ENCODE results near the gene CPA1. TPM values are rescaled to one million over a fixed set of nuclear protein-coding genes. Genes with fewer than 3 reads are reported as not detected.

Gene CPA1
- total and polyA plus RNA-seq, 10 of the 15 experiments (the other 5 are each of a cell fraction or from before 2014, with no cell fraction given), result 8.0 TPM; not detected in 9

GRCh38 chr7:130385600-130386066 lies 5.3 kb downstream of the CPA1 start (continued):
- TF ChIP-seq SREBF1 (IDR thresholded peaks at IDR 0.05; ENCODE audit: low read length), result no peak
- no peak for TF ChIP-seq MEF2B (IDR thresholded peaks at IDR 0.05; ENCODE audit: partially characterized antibody, poor library complexity, severe bottlenecking)
- no peak for TF ChIP-seq KDM1A (IDR thresholded peaks at IDR 0.05; ENCODE audit: borderline replicate concordance)
- TF ChIP-seq ZZZ3 (IDR thresholded peaks at IDR 0.05; ENCODE audit: control insufficient read depth, insufficient read length, low read depth), result no peak
- no peak for TF ChIP-seq TCF12 (IDR thresholded peaks at IDR 0.05; ENCODE audit: low read depth, low read length)
- no peak for TF ChIP-seq JUNB (IDR thresholded peaks at IDR 0.05)

GRCh38 chr7:130386876-130387275 lies 6.6 kb downstream of the CPA1 start:
- Histone ChIP-seq H3K9ac (ENCODE audit: control insufficient read depth, insufficient read depth, low read length) (no peak overlapping the region), H3K4me1 (ENCODE audit: control insufficient read depth, insufficient read depth, low read length) (no peaks in the 10 kb centered on the region), H4K20me1 (ENCODE audit: control insufficient read depth, insufficient read depth) (no peaks in the 10 kb centered on the region), H3K79me2 (ENCODE audit: control insufficient read depth, insufficient read depth, low read length) (no peaks in the 10 kb centered on the region), H2AFZ (ENCODE audit: control insufficient read depth, low read depth, low read length) (no peak overlapping the region), H3K36me3 (ENCODE audit: control insufficient read depth in 2 of 2, insufficient read depth in 2 of 2, low read length in 1 of 2) (no peaks in the 10 kb centered on the region), H3K4me3 (no peak overlapping the region), H3K27me3 (replicated peaks in 1 of 2; ENCODE audit: control insufficient read depth in 2 of 2, insufficient read depth in 2 of 2, low read length in 1 of 2) (no peaks in the 10 kb centered on the region), H3K4me2 (ENCODE audit: control insufficient read depth, insufficient read depth) (no peak overlapping the region), H3K27ac (ENCODE audit: control insufficient read depth, insufficient read depth) (no peak overlapping the region), H3K9me3 (replicated peaks; ENCODE audit: control insufficient read depth, insufficient read depth, low read length) (no peaks in the 10 kb centered on the region; the same call in 2 of the 3 replicates)
- FAIRE-seq, result no peak
- ChIA-PET RAD21 (ENCODE audit: unreplicated experiment) (no interaction called here), POLR2A (no interaction called here), CTCF (no interaction called here), SMC1A (ENCODE audit: uncharacterized antibody, unreplicated experiment) (no interaction called here)
- in situ Hi-C loops (cut with MboI), result no loop called here
- TF ChIP-seq POLR2AphosphoS5 (IDR thresholded peaks at IDR 0.05; ENCODE audit: low read length) (no peak), CHD1 (IDR thresholded peaks at IDR 0.05; ENCODE audit: low read depth, low read length) (no peak), HSF1 (IDR thresholded peaks at IDR 0.05; ENCODE audit: low read depth, low read length) (no peak), ZNF384 (IDR thresholded peaks at IDR 0.05; ENCODE audit: borderline replicate concordance, low read depth, low read length) (no peak), PML (IDR thresholded peaks at IDR 0.05; ENCODE audit: low read length) (no peak), SUZ12 (IDR thresholded peaks at IDR 0.05; ENCODE audit: unreplicated experiment) (no peak), MYC (IDR thresholded peaks at IDR 0.05; ENCODE audit: insufficient read depth, insufficient read length, insufficient replicate concordance, low read length, severe bottlenecking) (no peak)
- no peak for ATAC-seq
- intact Hi-C loops (cut with micrococcal nuclease; ENCODE audit: unreplicated experiment), result no loop called here
- no TSS peak for BruUV-seq (replicated peaks)
- WGBS (ENCODE audit: insufficient coverage, insufficient replicate concordance, low lambda C conversion rate, missing lambda C conversion rate), result 80% methylated on average over 3 of the region's 3 CpGs
- DNase-seq (ENCODE audit: low read depth, low spot score), result no peak
